OCI-LY1 (cell line): ENCODE results near the gene HRC.

ENCODE experiments used
- H2AFZ ChIP-seq: fragments of 200-600 bp; sonication (generic), shearing (Covaris generic); 2 replicates; pipeline ENCODE4 v1.6.0; 2014; ENCODE audit warnings: antibody characterized with exemption, mild to moderate bottlenecking, low read length
- H3F3A ChIP-seq: fragments of 200-600 bp; sonication (generic), shearing (Covaris generic); 2 replicates; pipeline ENCODE4 v1.6.0; 2014; ENCODE audit warnings: mild to moderate bottlenecking, antibody characterized with exemption, low read length, moderate library complexity; ENCODE audit not compliant: insufficient read depth
- H3K27ac ChIP-seq: fragments of 200-600 bp; sonication (generic); 2 replicates; pipeline ENCODE4 v1.5.1; 2014; ENCODE audit warnings: low read length, mixed run types, mild to moderate bottlenecking, low read depth; ENCODE audit not compliant: poor library complexity, severe bottlenecking
- H3K27me3 ChIP-seq: fragments of 200-600 bp; sonication (generic); 2 replicates; pipeline ENCODE4 v1.6.0; 2014; ENCODE audit warnings: antibody characterized with exemption, mild to moderate bottlenecking, low read length, moderate library complexity; ENCODE audit not compliant: insufficient read depth
- H3K36me3 ChIP-seq: fragments of 200-600 bp; sonication (generic); 2 replicates; pipeline ENCODE4 v1.6.1; 2014; ENCODE audit warnings: mild to moderate bottlenecking, antibody characterized with exemption, low read length, moderate library complexity, mixed read lengths; ENCODE audit not compliant: insufficient read depth
- H3K4me1 ChIP-seq: fragments of 200-600 bp; sonication (generic); 2 replicates; pipeline ENCODE4 v1.5.1; 2014; ENCODE audit warnings: mild to moderate bottlenecking, low read length, moderate library complexity; ENCODE audit not compliant: insufficient read depth, severe bottlenecking
- H3K4me2 ChIP-seq: fragments of 200-600 bp; sonication (generic), shearing (Covaris generic); 2 replicates; pipeline ENCODE4 v1.6.1; 2014; ENCODE audit warnings: low read length
- H3K4me3 ChIP-seq: fragments of 200-600 bp; sonication (generic); 2 replicates; pipeline ENCODE4 v1.5.1; 2014; ENCODE audit warnings: low read length, low read depth, mild to moderate bottlenecking, mixed read lengths; ENCODE audit not compliant: poor library complexity, severe bottlenecking
- H3K79me2 ChIP-seq: fragments of 200-600 bp; shearing (Covaris generic); 2 replicates; pipeline ENCODE4 v1.6.1; 2016; ENCODE audit warnings: mixed run types, low read length, mixed read lengths; ENCODE audit not compliant: insufficient read depth
- H3K9ac ChIP-seq: fragments of 200-600 bp; sonication (generic), shearing (Covaris generic); 2 replicates; pipeline ENCODE4 v1.6.1; 2014; ENCODE audit warnings: mild to moderate bottlenecking, low read length, mixed read lengths
- H3K9me2 ChIP-seq: fragments of 200-600 bp; sonication (generic), shearing (Covaris generic); 2 replicates; pipeline ENCODE4 v1.6.1; 2014; ENCODE audit warnings: low read depth, mild to moderate bottlenecking, low read length, mixed read lengths
- H3K9me3 ChIP-seq: fragments of 200-600 bp; shearing (Covaris generic); 2 replicates; pipeline ENCODE4 v1.6.1; 2014; ENCODE audit warnings: low read length, mixed read lengths
- H4K20me1 ChIP-seq: fragments of 200-600 bp; sonication (generic), shearing (Covaris generic); 2 replicates; pipeline ENCODE4 v1.6.0; 2016; ENCODE audit warnings: mild to moderate bottlenecking, low read length; ENCODE audit not compliant: insufficient read depth
- CTCF ChIP-seq: fragments of 200-600 bp; sonication (generic), shearing (Covaris generic); IDR thresholded peaks from 2 replicates; pipeline ENCODE4 v1.5.1; 2017; ENCODE audit warnings: mild to moderate bottlenecking, antibody characterized with exemption, low read length, moderate library complexity, mixed read lengths
- EZH2 ChIP-seq: fragments of 200-600 bp; sonication (generic), shearing (Covaris generic); IDR thresholded peaks from 2 replicates; pipeline ENCODE4 v1.8.0; 2017; ENCODE audit warnings: borderline replicate concordance, mixed run types, mild to moderate bottlenecking, antibody characterized with exemption, low read length, moderate library complexity, mixed read lengths

HRC gene

GRCh38 chr19:49151267-49152118 is 3.7 kb downstream of the HRC start:
- H3K27ac ChIP-seq, result no peak overlapping the region
- H4K20me1 ChIP-seq, result no peaks in the 10 kb centered on the region
- no peaks in the 10 kb centered on the region for H3K36me3 ChIP-seq
- H3K4me3 ChIP-seq, result peak overlapping the region; percentile 89
- no peaks in the 10 kb centered on the region; the same call in 1 of the 2 replicates for H3K27me3 ChIP-seq
- H3F3A ChIP-seq, result no peaks in the 10 kb centered on the region
- H3K79me2 ChIP-seq, result no peaks in the 10 kb centered on the region
- no peaks in the 10 kb centered on the region for H3K9me2 ChIP-seq
- peaks cover 25% of the 10 kb centered on the region for H3K4me1 ChIP-seq
- no peak overlapping the region for H3K9ac ChIP-seq
- peak overlapping the region; percentile 100; the same call in 1 of the 2 replicates for H3K4me2 ChIP-seq
- no peaks in the 10 kb centered on the region for H3K9me3 ChIP-seq
- TF ChIP-seq CTCF, result no peak
- no peak for TF ChIP-seq EZH2
- no peak overlapping the region for H2AFZ ChIP-seq

GRCh38 chr19:49150944-49151243 is 4.3 kb downstream of the HRC start:
- H3K27ac ChIP-seq, result no peak overlapping the region
- TF ChIP-seq CTCF (no peak), EZH2 (no peak)
- no peaks in the 10 kb centered on the region for H3F3A ChIP-seq
- H3K79me2 ChIP-seq, result no peaks in the 10 kb centered on the region
- peaks cover 31% of the 10 kb centered on the region for H3K4me1 ChIP-seq
- no peaks in the 10 kb centered on the region for H4K20me1 ChIP-seq
- H3K9ac ChIP-seq, result peak overlapping the region; percentile 90
- H3K4me2 ChIP-seq, result peak overlapping the region; percentile 100
- no peaks in the 10 kb centered on the region; the same call in 1 of the 2 replicates for H3K27me3 ChIP-seq
- H3K36me3 ChIP-seq, result no peaks in the 10 kb centered on the region
- H3K9me2 ChIP-seq, result no peaks in the 10 kb centered on the region
- no peaks in the 10 kb centered on the region for H3K9me3 ChIP-seq
- no peak overlapping the region for H2AFZ ChIP-seq
- peak overlapping the region; percentile 89 for H3K4me3 ChIP-seq

DNA sequence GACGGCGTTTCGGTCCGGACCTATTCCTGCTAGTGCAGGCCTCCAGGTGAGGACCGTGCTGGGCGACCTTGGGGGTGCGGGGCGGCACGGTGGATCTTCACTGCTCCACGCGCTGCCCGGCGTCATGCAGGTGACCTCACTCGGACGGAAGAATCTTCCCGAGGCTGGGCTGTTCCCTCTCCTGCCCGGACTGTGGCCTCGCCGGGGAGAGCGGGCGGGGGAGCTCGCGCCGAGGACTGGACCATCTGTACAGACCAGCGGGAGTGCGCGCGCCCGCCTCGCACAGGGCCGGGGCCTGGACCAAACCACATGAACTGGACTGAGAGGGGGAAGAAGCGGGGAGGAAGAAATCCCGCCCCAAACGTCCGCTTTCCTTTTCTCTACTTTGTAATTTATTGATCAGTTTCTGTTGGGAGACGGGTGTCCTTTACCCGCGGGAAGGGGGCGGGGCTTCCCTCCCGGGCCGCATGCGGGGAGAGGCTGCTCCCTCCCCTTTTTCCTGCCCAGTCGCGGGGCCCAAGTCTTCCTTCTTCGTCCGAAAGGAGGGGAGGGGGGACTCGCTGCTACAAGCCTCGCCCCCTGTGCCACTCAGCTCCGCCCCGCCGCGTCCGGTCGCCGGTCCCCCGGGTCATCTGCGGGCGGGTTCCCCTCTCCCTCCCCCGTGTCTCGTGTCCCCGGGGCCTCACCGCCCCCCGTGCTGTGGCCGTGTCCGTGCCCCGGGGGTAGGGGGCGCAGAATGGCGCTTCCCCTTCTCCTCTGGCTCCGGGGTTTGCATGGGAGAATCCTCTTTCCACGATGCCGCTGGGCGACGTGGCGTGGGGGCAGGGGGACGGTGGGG is 4.9 kb downstream of the HRC start:
- Histone ChIP-seq H3K9me2 (no peaks in the 10 kb centered on the region), H3K9ac (peak overlapping the region; percentile 90), H3K79me2 (no peaks in the 10 kb centered on the region), H3K27me3 (no peaks in the 10 kb centered on the region; the same call in 1 of the 2 replicates), H3K4me3 (peak overlapping the region; percentile 89), H4K20me1 (no peaks in the 10 kb centered on the region), H3K4me2 (peak overlapping the region; percentile 100), H2AFZ (0 out of 2 replicates have a peak overlapping the region, but pooled peaks have one; percentile 32), H3K36me3 (no peaks in the 10 kb centered on the region), H3K4me1 (peaks cover 36% of the 10 kb centered on the region), H3F3A (no peaks in the 10 kb centered on the region), H3K9me3 (no peaks in the 10 kb centered on the region), H3K27ac (no peak overlapping the region)
- TF ChIP-seq EZH2 (no peak), CTCF (no peak; the same call in 1 of the 2 replicates)
